ENCODE results near the gene ATF6B.

- no peak for TF ChIP-seq CTCF (IDR thresholded peaks at IDR 0.05; ENCODE audit: poor library complexity)
- TF ChIP-seq EZH2 (IDR thresholded peaks at IDR 0.05; ENCODE audit: borderline replicate concordance), result no peak
Measured at GRCh38 chr6:32085759-32086459, 42.1 kb downstream of the ATF6B start.
